ENCODE measurements around the gene WNT3A.

DNA sequence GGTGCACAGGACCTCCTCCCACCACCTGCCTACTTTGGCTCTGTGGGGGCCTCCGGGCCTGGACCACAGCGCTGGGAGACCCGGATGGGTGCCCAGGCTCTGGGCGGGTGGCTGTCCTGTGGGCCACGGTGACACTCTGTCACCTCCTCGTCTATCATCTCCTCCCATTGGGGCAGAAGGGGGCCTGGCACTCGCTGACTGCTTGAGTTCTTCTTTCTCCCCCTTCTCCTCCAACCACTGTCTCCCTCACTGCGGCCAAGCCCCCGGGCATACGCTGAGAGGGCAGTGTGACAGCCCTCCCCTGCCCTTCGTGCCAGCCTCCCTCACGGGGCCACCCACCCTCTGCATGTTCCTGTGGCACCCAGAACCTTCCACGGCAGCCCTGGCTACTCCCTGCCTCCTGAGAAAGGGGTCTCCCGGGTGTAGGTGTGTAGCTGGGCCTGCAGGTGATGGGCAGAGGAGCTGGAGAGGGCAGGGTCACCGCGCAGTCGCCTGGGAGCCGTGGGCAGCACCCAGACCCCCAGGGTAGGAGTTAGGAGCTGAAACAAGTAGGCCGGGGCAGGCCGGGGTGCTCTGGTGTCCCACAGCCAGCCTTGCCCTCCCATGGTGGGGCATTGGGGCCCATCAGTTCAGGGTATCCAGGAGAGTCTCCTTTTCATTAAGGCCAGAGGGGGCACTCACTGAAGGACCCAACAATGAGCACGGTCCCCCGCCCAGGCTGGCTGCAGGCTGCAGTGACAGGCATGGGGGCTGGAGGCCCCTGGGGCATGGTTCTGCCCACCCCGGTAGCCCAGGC is 66.5 kb downstream of the WNT3A start:
- TF ChIP-seq, protein P1, sequence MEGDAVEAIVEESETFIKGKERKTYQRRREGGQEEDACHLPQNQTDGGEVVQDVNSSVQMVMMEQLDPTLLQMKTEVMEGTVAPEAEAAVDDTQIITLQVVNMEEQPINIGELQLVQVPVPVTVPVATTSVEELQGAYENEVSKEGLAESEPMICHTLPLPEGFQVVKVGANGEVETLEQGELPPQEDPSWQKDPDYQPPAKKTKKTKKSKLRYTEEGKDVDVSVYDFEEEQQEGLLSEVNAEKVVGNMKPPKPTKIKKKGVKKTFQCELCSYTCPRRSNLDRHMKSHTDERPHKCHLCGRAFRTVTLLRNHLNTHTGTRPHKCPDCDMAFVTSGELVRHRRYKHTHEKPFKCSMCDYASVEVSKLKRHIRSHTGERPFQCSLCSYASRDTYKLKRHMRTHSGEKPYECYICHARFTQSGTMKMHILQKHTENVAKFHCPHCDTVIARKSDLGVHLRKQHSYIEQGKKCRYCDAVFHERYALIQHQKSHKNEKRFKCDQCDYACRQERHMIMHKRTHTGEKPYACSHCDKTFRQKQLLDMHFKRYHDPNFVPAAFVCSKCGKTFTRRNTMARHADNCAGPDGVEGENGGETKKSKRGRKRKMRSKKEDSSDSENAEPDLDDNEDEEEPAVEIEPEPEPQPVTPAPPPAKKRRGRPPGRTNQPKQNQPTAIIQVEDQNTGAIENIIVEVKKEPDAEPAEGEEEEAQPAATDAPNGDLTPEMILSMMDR (conservative IDR thresholded peaks at IDR 0.05): no peak
- TF ChIP-seq ZFX (IDR thresholded peaks at IDR 0.05): no peak

All from C4-2B (cell line).